ENCODE data around the gene LYSMD2. TPM values are rescaled to one million over a fixed set of nuclear protein-coding genes. Genes with fewer than 3 reads are reported as not detected.
A peak's percentile ranks its signal among the peaks of the same experiment; 100 is the strongest.

The LYSMD2 gene
- polyA plus RNA-seq, 1 experiment = 3.4 TPM

DNA sequence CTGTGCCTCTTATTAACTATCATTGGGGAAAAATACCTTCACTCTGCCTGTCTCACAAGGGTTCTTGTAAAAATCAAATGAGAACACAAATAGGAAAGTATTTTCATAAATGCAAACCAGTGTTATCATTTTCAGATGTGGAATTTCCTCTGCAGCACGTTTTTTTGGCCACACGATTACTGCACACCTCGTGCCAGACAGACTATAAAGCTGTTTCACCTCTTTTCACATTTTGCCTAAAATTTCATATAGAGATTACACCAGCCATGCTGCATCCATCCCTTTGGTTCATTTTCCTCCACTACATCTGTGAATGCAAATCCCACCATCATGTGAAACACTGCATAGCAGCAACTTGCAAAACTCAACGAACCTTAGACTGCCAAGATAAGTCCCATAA, 12.7 kb upstream of the LYSMD2 start:
- no peak overlapping the region for H3K4me3 ChIP-seq (ENCODE audit: low read depth, low read length)
- ChIA-PET CTCF (interaction anchor here (1.1 kb wide), 1 partner anchor 27 kb away, joined by 3 read pairs; no protein-coding TSS in a partner anchor), POLR2A (no interaction called here)
- H3K27me3 ChIP-seq (ENCODE audit: control insufficient read depth, insufficient read depth, low read length) = peaks cover 12% of the 10 kb centered on the region
- H3K36me3 ChIP-seq (ENCODE audit: control insufficient read depth, insufficient read depth, low read length) = no peaks in the 10 kb centered on the region
- no peak for DNase-seq (ENCODE audit: low read depth)
- TF ChIP-seq, protein P1, sequence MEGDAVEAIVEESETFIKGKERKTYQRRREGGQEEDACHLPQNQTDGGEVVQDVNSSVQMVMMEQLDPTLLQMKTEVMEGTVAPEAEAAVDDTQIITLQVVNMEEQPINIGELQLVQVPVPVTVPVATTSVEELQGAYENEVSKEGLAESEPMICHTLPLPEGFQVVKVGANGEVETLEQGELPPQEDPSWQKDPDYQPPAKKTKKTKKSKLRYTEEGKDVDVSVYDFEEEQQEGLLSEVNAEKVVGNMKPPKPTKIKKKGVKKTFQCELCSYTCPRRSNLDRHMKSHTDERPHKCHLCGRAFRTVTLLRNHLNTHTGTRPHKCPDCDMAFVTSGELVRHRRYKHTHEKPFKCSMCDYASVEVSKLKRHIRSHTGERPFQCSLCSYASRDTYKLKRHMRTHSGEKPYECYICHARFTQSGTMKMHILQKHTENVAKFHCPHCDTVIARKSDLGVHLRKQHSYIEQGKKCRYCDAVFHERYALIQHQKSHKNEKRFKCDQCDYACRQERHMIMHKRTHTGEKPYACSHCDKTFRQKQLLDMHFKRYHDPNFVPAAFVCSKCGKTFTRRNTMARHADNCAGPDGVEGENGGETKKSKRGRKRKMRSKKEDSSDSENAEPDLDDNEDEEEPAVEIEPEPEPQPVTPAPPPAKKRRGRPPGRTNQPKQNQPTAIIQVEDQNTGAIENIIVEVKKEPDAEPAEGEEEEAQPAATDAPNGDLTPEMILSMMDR (IDR thresholded peaks at IDR 0.05; ENCODE audit: insufficient read depth, low read depth, low read length) = no peak

DNA sequence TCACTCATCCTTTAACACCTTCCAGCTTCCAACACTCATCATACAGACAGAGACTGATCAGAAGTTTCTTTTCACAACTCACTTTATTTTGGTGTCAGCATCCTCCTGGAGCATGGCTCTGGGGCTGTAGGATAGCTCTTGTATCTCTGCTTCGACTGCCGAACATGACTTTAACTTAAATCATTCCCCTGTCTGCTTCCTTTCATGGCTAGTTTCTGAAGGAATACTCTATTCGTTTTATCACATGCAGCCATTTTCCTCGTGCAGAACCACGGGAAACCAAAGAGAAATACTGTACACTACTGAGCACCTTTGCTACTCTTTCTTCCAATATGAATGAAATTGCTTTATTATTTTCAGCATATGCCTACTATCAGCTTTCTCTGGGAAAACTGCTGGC, 11.9 kb upstream of the LYSMD2 start:
- CTCF ChIA-PET = interaction anchor here (1.1 to 1.2 kb wide), 2 partner anchors 9 to 12 kb away, joined by 4 to 7 read pairs; partner anchors contain the start of gene LYSMD2
- H3K4me3 ChIP-seq (ENCODE audit: low read depth, low read length) = no peak overlapping the region
- TF ChIP-seq, protein P1 (IDR thresholded peaks at IDR 0.05; ENCODE audit: insufficient read depth, low read depth, low read length) = no peak
- POLR2A ChIA-PET = no interaction called here
- H3K27me3 ChIP-seq (ENCODE audit: control insufficient read depth, insufficient read depth, low read length) = peaks cover 12% of the 10 kb centered on the region
- no peak for DNase-seq (ENCODE audit: low read depth)
- no peaks in the 10 kb centered on the region for H3K36me3 ChIP-seq (ENCODE audit: control insufficient read depth, insufficient read depth, low read length)

DNA sequence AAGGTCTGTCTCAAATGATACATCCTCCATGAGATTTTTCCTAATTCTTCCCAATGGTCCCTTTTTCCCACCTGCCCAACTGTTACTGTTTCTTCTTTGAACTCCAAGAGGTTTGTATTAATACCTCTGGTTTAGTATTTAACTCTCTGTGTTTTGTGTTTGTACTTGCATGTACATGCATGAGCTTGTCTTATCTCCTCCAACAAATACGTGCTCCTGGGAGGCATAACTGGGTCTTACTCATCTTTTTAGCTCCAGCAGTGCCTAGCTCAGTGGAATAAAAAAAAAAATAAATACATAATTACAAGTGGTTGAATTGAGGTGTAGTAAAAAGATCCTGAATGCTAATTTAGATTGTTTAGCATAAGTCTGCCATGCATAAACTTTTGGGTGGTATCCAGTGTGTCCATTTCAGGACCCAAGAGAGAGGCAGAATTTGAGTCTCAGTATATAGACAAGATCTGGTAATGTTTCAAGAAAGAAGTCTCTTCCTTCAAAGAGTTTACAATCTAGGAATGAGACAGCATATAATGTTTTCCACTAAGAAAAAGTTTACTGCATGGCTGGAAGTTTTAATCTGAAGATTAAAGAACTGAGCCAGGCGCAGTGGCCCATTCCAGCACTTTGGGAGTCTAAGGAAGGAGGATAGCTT, 1.7 kb upstream of the LYSMD2 start:
- DNase-seq (ENCODE audit: low read depth) = no peak
- TF ChIP-seq, protein P1 (IDR thresholded peaks at IDR 0.05; ENCODE audit: insufficient read depth, low read depth, low read length) = no peak
- H3K36me3 ChIP-seq (ENCODE audit: control insufficient read depth, insufficient read depth, low read length) = no peaks in the 10 kb centered on the region
- POLR2A ChIA-PET = interaction anchor here (0.6 kb wide), 1 partner anchor 13 kb away, joined by 6 read pairs; no protein-coding TSS in a partner anchor
- no peak overlapping the region for H3K4me3 ChIP-seq (ENCODE audit: low read depth, low read length)
- CTCF ChIA-PET = interaction anchor here (1.0 kb wide), 1 partner anchor 89 kb away, joined by 3 read pairs; no protein-coding TSS in a partner anchor
- no peaks in the 10 kb centered on the region for H3K27me3 ChIP-seq (ENCODE audit: control insufficient read depth, insufficient read depth, low read length)

DNA sequence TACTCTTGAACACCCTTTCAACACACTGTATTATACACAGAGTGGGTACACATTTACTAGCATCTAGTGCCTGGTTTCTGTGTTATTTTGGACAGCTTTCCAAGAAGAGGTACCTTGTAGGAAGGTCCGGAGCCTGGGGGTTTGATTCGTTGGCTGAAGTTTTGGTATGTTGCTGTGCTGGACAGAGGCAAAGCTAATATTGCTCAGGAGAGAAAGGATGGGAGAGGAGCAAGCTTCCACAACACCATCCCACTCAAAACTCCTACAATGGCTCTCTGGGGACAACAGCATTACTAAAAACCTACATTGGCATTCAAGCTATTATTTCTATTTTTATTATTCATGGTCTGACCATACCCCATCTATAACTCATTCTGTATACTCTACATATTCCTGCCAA, 1.1 kb upstream of the LYSMD2 start:
- Histone ChIP-seq H3K4me3 (ENCODE audit: low read depth, low read length) (no peak overlapping the region), H3K36me3 (ENCODE audit: control insufficient read depth, insufficient read depth, low read length) (no peaks in the 10 kb centered on the region), H3K27me3 (ENCODE audit: control insufficient read depth, insufficient read depth, low read length) (no peaks in the 10 kb centered on the region)
- ChIA-PET CTCF (interaction anchor here (0.6 to 3.1 kb wide), 5 partner anchors 10 to 953 kb away, joined by 3 to 15 read pairs (median 7); no protein-coding TSS in a partner anchor), POLR2A (interaction anchor here (0.6 kb wide), 1 partner anchor 13 kb away, joined by 6 read pairs; no protein-coding TSS in a partner anchor)
- DNase-seq (ENCODE audit: low read depth) = no peak
- TF ChIP-seq, protein P1 (IDR thresholded peaks at IDR 0.05; ENCODE audit: insufficient read depth, low read depth, low read length) = no peak

DNA sequence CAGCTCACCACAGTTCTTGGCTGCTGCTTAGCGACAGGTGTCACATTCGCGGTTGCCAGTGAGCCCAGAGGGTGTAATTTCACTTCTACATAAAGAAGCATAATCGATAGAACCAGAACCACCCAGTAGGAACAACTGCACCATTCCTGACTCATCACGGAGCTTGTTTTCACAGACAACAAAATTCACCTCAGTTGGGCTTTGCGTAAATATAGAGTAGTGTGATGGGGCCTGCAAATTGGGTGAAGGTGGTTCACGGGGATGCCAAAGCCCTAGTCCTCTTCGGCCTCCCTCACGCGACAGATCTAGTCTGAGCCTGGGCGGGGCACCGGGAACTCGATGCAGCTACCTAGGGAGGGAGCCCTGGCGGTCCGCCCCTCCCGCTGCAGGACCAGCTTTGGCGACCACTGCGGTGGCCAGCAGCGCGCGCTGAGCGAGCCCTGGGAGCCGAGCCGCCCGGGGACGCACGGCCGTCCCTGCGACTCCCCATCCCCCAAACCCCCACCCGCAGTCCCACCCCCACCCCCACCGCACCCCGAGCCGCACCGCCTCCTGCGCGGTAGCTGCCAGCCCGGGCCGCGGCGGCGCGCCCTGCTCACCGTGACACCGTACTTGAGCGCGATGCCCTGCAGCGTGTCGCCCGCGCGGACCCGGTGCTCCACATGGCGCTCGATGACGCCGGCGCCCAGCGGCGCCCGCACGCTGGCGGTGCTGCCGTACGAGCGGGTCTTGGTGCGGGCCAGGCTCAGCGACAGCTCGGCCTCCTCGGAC, 519 bp downstream of the LYSMD2 start:
- ChIA-PET POLR2A (no interaction called here), CTCF (interaction anchor here (0.7 to 3.1 kb wide), 6 partner anchors 9 to 205 kb away, joined by 3 to 15 read pairs (median 5); no protein-coding TSS in a partner anchor)
- peak overlapping the region; percentile 61 for H3K4me3 ChIP-seq (ENCODE audit: low read depth, low read length)
- no peaks in the 10 kb centered on the region for H3K36me3 ChIP-seq (ENCODE audit: control insufficient read depth, insufficient read depth, low read length)
- H3K27me3 ChIP-seq (ENCODE audit: control insufficient read depth, insufficient read depth, low read length) = no peaks in the 10 kb centered on the region
- no peak for DNase-seq (ENCODE audit: low read depth)
- TF ChIP-seq, protein P1 (IDR thresholded peaks at IDR 0.05; ENCODE audit: insufficient read depth, low read depth, low read length) = no peak
